ENCODE measurements around the gene NELFCD.

DNA sequence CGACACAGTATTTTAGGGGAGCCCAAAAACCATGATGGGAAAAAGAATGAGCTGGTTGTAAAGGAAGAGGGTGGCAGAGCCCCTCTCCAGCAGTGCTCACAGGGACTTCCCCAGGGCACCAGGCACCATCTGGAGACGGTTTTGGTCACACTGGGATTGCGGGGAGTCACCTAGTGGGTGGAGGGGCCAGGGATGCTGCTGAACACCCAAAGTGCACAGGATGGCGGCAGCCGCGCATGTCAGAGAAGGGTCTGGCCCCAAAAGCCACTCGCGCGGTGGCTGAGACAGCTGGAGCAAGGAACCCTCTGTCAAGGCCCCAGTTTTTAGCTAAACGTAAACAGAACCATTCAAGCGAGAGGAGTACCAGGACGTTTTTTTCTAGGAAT, 15.2 kb downstream of the NELFCD start:
- TF ChIP-seq EZH2 (IDR thresholded peaks at IDR 0.05; ENCODE audit: insufficient read depth, low read length) (no peak), CTCF (IDR thresholded peaks at IDR 0.05; ENCODE audit: insufficient read depth, low read depth, low read length) (no peak)

Measured in astrocyte (in vitro differentiated cells and primary cell).